Esophagus squamous epithelium (tissue), 4 donors: ENCODE measurements around the gene PKP4.

Experiments
- POLR2A ChIP-seq, 4 donors: fragments of 450-650 bp; IDR thresholded peaks; one replicate each; pipeline ENCODE4 v1.6.1; 2017; ENCODE audit warnings: antibody characterized with exemption in 4 of 4, mild to moderate bottlenecking in 4 of 4, moderate library complexity in 3 of 4
- TF ChIP-seq, protein P1 (sequence below), 6 experiments: fragments of 450-650 bp in 4 of 6; fragments of 200-600 bp in 2 of 6; sonication (generic) in 2 of 6; IDR thresholded peaks; one replicate each; pipeline ENCODE4 v1.5.1; 2016 to 2019; ENCODE audit warnings: antibody characterized with exemption in 6 of 6, mild to moderate bottlenecking in 4 of 6, moderate library complexity in 4 of 6

DNA sequence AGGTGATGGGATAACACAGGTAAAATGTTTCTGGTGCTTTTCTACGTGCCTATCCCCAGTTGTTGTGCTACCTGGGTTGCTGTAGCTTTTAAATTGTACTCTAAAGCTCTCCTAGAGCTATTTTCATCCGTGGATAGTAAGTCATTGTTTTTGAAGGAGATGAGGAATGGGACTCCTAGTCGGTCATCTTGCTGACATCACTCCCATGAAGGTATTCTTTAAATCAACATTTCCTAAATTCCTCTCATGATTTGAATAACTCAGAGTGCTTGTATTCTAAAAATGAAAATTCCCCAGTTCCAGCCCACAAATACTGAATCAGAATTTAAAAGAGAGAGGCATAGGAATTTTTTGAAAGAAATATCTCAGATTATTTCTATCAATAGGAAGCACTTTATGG lies 44.5 kb upstream of the PKP4 start:
- TF ChIP-seq, protein P1, sequence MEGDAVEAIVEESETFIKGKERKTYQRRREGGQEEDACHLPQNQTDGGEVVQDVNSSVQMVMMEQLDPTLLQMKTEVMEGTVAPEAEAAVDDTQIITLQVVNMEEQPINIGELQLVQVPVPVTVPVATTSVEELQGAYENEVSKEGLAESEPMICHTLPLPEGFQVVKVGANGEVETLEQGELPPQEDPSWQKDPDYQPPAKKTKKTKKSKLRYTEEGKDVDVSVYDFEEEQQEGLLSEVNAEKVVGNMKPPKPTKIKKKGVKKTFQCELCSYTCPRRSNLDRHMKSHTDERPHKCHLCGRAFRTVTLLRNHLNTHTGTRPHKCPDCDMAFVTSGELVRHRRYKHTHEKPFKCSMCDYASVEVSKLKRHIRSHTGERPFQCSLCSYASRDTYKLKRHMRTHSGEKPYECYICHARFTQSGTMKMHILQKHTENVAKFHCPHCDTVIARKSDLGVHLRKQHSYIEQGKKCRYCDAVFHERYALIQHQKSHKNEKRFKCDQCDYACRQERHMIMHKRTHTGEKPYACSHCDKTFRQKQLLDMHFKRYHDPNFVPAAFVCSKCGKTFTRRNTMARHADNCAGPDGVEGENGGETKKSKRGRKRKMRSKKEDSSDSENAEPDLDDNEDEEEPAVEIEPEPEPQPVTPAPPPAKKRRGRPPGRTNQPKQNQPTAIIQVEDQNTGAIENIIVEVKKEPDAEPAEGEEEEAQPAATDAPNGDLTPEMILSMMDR (IDR thresholded peaks at IDR 0.05) = no peak
- TF ChIP-seq POLR2A (IDR thresholded peaks at IDR 0.05) = no peak
